Naive B cell (primary cell): ENCODE results near the gene AMPD3. TPM values are rescaled to one million over a fixed set of nuclear protein-coding genes. Genes with fewer than 3 reads are reported as not detected.

Source experiments
- ATAC-seq, 2 donors: fragments of 150-1000 bp; cut with Tn5 transposase; 2 replicates each; pipeline ENCODE4 v1.10.0; 2021; ENCODE audit warnings: low read depth in 2 of 2, mild to moderate bottlenecking in 2 of 2, moderate library complexity in 2 of 2
- DNase-seq: peaks from one replicate; pipeline ENCODE4 v3.0.0; 2022
- H3K27ac Mint-ChIP-seq, 6 donors: one replicate each; pipeline ENCODE4 v1.8.0; 2020 to 2022; ENCODE audit warnings: mild to moderate bottlenecking in 6 of 6, mixed read lengths in 6 of 6, moderate library complexity in 5 of 6, inconsistent platforms in 2 of 6
- H3K27me3 Mint-ChIP-seq, 3 donors: one replicate each; pipeline ENCODE4 v1.8.0; 2021 to 2022; ENCODE audit warnings: mixed read lengths in 3 of 3, mild to moderate bottlenecking in 1 of 3
- H3K36me3 Mint-ChIP-seq, 2 donors: one replicate each; pipeline ENCODE4 v1.8.0; 2020 to 2022; ENCODE audit warnings: mixed read lengths in 2 of 2, inconsistent platforms in 1 of 2, mild to moderate bottlenecking in 1 of 2
- H3K4me1 Mint-ChIP-seq, 3 donors: one replicate each; pipeline ENCODE4 v1.8.0; 2020 to 2022; ENCODE audit warnings: mixed read lengths in 3 of 3, inconsistent platforms in 1 of 3, mild to moderate bottlenecking in 1 of 3, moderate library complexity in 1 of 3
- H3K4me3 Mint-ChIP-seq, 8 donors: one replicate each; pipeline ENCODE4 v1.8.0; 2020 to 2022; ENCODE audit warnings: mild to moderate bottlenecking in 8 of 8, mixed read lengths in 8 of 8, moderate library complexity in 8 of 8, inconsistent platforms in 2 of 8
- H3K9me3 Mint-ChIP-seq, 7 donors: one replicate each; pipeline ENCODE4 v1.8.0; 2020 to 2022; ENCODE audit warnings: mixed read lengths in 7 of 7, mild to moderate bottlenecking in 5 of 7, inconsistent platforms in 2 of 7, moderate library complexity in 1 of 7
- polyA plus RNA-seq, 6 donors: library from polyadenylated mRNA; unstranded; fragments of 300-500 nt; fragmentation: Illumina TruSeq; gene quantifications; one replicate each; pipeline ENCODE4 v1.2.3, GENCODE V29; 2021; ENCODE audit warnings: low read depth in 6 of 6

Gene AMPD3
- polyA plus RNA-seq = 10 to 100 TPM; 20.2 to 35.5 (median 27.3) TPM

GRCh38 chr11:10454878-10455631 lies at the start of gene AMPD3:
Gene AMPD3 (plus strand): TSS chr11:10455264. CDS start chr11:10461520, 6,256 bp downstream.
- H3K36me3 Mint-ChIP-seq = peaks cover 0 to 3% of the 10 kb centered on the region in 2 donors
- H3K27ac Mint-ChIP-seq = peak within 1 kb of the TSS; percentile 95 to 99 (median 98)
- no peaks in the 10 kb centered on the region for H3K27me3 Mint-ChIP-seq
- ATAC-seq (no peak), DNase-seq (no peak)
- peaks cover 73 to 90% (median 77%) of the 10 kb centered on the region in 3 donors for H3K4me1 Mint-ChIP-seq
- H3K4me3 Mint-ChIP-seq = peak within 1 kb of the TSS; percentile 88 to 97 (median 94)
- no peaks in the 10 kb centered on the region for H3K9me3 Mint-ChIP-seq

GRCh38 chr11:10405865-10406592 lies 49.0 kb upstream of the AMPD3 start:
- peaks cover 8 to 19% (median 14%) of the 10 kb centered on the region in 3 donors for H3K4me1 Mint-ChIP-seq
- peak overlapping the region in 2 of 6 donors; percentile 34 to 92 for H3K27ac Mint-ChIP-seq
- no peak overlapping the region for H3K4me3 Mint-ChIP-seq
- ATAC-seq = peak; percentile 90 to 91
- H3K27me3 Mint-ChIP-seq = no peaks in the 10 kb centered on the region
- no peaks in the 10 kb centered on the region for H3K36me3 Mint-ChIP-seq
- DNase-seq = peak; percentile 52
- H3K9me3 Mint-ChIP-seq = no peaks in the 10 kb centered on the region

GRCh38 chr11:10407055-10407454 lies 48.0 kb upstream of the AMPD3 start:
- H3K36me3 Mint-ChIP-seq = no peaks in the 10 kb centered on the region
- ATAC-seq (no peak), DNase-seq (no peak)
- no peaks in the 10 kb centered on the region for H3K27me3 Mint-ChIP-seq
- no peaks in the 10 kb centered on the region for H3K9me3 Mint-ChIP-seq
- no peak overlapping the region for H3K4me3 Mint-ChIP-seq
- no peak overlapping the region for H3K27ac Mint-ChIP-seq
- peaks cover 8 to 14% (median 14%) of the 10 kb centered on the region in 3 donors for H3K4me1 Mint-ChIP-seq

- Mint-ChIP-seq H3K9me3 (no peaks in the 10 kb centered on the region), H3K27me3 (no peaks in the 10 kb centered on the region), H3K36me3 (no peaks in the 10 kb centered on the region), H3K4me3 (peak overlapping the region in 2 of 8 donors; percentile 22 to 48), H3K4me1 (peaks cover 10 to 16% (median 15%) of the 10 kb centered on the region in 3 donors), H3K27ac (peak overlapping the region in 2 of 6 donors; percentile 23 to 76)
- ATAC-seq (no peak), DNase-seq (no peak)
Observed at GRCh38 chr11:10407749-10408685, 47.0 kb upstream of the AMPD3 start.

- H3K9me3 Mint-ChIP-seq = no peaks in the 10 kb centered on the region
- no peaks in the 10 kb centered on the region for H3K36me3 Mint-ChIP-seq
- H3K27me3 Mint-ChIP-seq = no peaks in the 10 kb centered on the region
- DNase-seq (no peak), ATAC-seq (no peak)
- H3K4me1 Mint-ChIP-seq = peaks cover 22 to 28% (median 28%) of the 10 kb centered on the region in 3 donors
- H3K4me3 Mint-ChIP-seq = peak overlapping the region in 1 of 8 donors; percentile 15
- peak overlapping the region in 3 of 6 donors; percentile 11 to 64 (median 52) for H3K27ac Mint-ChIP-seq
Observed at GRCh38 chr11:10409207-10409661, 45.8 kb upstream of the AMPD3 start.

GRCh38 chr11:10410106-10410843 lies 44.8 kb upstream of the AMPD3 start:
- Mint-ChIP-seq H3K27me3 (no peaks in the 10 kb centered on the region), H3K36me3 (no peaks in the 10 kb centered on the region), H3K9me3 (no peaks in the 10 kb centered on the region), H3K4me1 (peaks cover 33 to 38% (median 38%) of the 10 kb centered on the region in 3 donors), H3K4me3 (no peak overlapping the region), H3K27ac (peak overlapping the region in 1 of 6 donors; percentile 76)
- DNase-seq = no peak
- no peak for ATAC-seq

- Mint-ChIP-seq H3K9me3 (no peaks in the 10 kb centered on the region), H3K27ac (peak overlapping the region in 1 of 6 donors; percentile 76), H3K27me3 (no peaks in the 10 kb centered on the region), H3K4me3 (no peak overlapping the region), H3K36me3 (no peaks in the 10 kb centered on the region), H3K4me1 (peaks cover 35 to 41% (median 40%) of the 10 kb centered on the region in 3 donors)
- DNase-seq (no peak), ATAC-seq (no peak)
Observed at GRCh38 chr11:10410844-10411200, 44.2 kb upstream of the AMPD3 start.

GRCh38 chr11:10412266-10412665 lies 42.8 kb upstream of the AMPD3 start:
- Mint-ChIP-seq H3K36me3 (no peaks in the 10 kb centered on the region), H3K27me3 (no peaks in the 10 kb centered on the region), H3K4me1 (peaks cover 34 to 41% (median 35%) of the 10 kb centered on the region in 3 donors), H3K9me3 (no peaks in the 10 kb centered on the region), H3K27ac (no peak overlapping the region), H3K4me3 (no peak overlapping the region)
- DNase-seq (no peak), ATAC-seq (no peak)

- ATAC-seq (peak; percentile 92 to 97), DNase-seq (peak; percentile 57)
- peak overlapping the region in 3 of 6 donors; percentile 1 to 47 (median 31) for H3K27ac Mint-ChIP-seq
- no peaks in the 10 kb centered on the region for H3K36me3 Mint-ChIP-seq
- H3K27me3 Mint-ChIP-seq = no peaks in the 10 kb centered on the region
- H3K9me3 Mint-ChIP-seq = no peaks in the 10 kb centered on the region
- H3K4me3 Mint-ChIP-seq = peak overlapping the region in 4 of 8 donors; percentile 38 to 86 (median 72)
- peaks cover 34 to 41% (median 35%) of the 10 kb centered on the region in 3 donors for H3K4me1 Mint-ChIP-seq
Observed at GRCh38 chr11:10413268-10413667, 41.8 kb upstream of the AMPD3 start.

- peak overlapping the region in 2 of 6 donors; percentile 7 to 69 for H3K27ac Mint-ChIP-seq
- H3K36me3 Mint-ChIP-seq = no peaks in the 10 kb centered on the region
- ATAC-seq (no peak), DNase-seq (no peak)
- no peaks in the 10 kb centered on the region for H3K27me3 Mint-ChIP-seq
- peaks cover 32 to 38% (median 33%) of the 10 kb centered on the region in 3 donors for H3K4me1 Mint-ChIP-seq
- no peaks in the 10 kb centered on the region for H3K9me3 Mint-ChIP-seq
- H3K4me3 Mint-ChIP-seq = peak overlapping the region in 6 of 8 donors; percentile 35 to 86 (median 69)
Observed at GRCh38 chr11:10414181-10414580, 40.9 kb upstream of the AMPD3 start.

GRCh38 chr11:10414659-10415058 lies 40.4 kb upstream of the AMPD3 start:
- H3K36me3 Mint-ChIP-seq = no peaks in the 10 kb centered on the region
- peaks cover 27 to 33% (median 28%) of the 10 kb centered on the region in 3 donors for H3K4me1 Mint-ChIP-seq
- ATAC-seq (peak; percentile 17 to 19), DNase-seq (peak; percentile 6)
- H3K4me3 Mint-ChIP-seq = peak overlapping the region in 7 of 8 donors; percentile 28 to 87 (median 71)
- H3K27me3 Mint-ChIP-seq = no peaks in the 10 kb centered on the region
- H3K9me3 Mint-ChIP-seq = no peaks in the 10 kb centered on the region
- peak overlapping the region in 3 of 6 donors; percentile 69 to 90 (median 75) for H3K27ac Mint-ChIP-seq

GRCh38 chr11:10415817-10416392 lies 39.2 kb upstream of the AMPD3 start:
- Mint-ChIP-seq H3K9me3 (peaks cover 0 to 3% (median 0%) of the 10 kb centered on the region in 7 donors), H3K27ac (peak overlapping the region in 1 of 6 donors; percentile 89), H3K4me3 (peak overlapping the region in 1 of 8 donors; percentile 26), H3K4me1 (peaks cover 27 to 31% (median 27%) of the 10 kb centered on the region in 3 donors), H3K27me3 (no peaks in the 10 kb centered on the region), H3K36me3 (no peaks in the 10 kb centered on the region)
- DNase-seq (no peak), ATAC-seq (no peak)
